HepG2 (cell line): Measurements from ENCODE around the gene CMTM1. TPM values are rescaled to one million over a fixed set of nuclear protein-coding genes. Genes with fewer than 3 reads are reported as not detected.
A peak's percentile ranks its signal among the peaks of the same experiment; 100 is the strongest.

ENCODE experiments used
- ATAC-seq: fragments of 200-7000 bp; cut with Tn5 transposase; 3 replicates; pipeline ENCODE4 v1.9.1; 2020; ENCODE audit warnings: mild to moderate bottlenecking, moderate library complexity
- BruUV-seq: library from RNA; stranded (reverse); fragments of 400-500 nt; replicated peaks from 2 replicates; lab custom pipeline; 2021; lab: Mats Ljungman, UMichigan
- CTCF ChIA-PET: fragments of 300-600 bp; formaldehyde crosslinking; extraction: SDS; loops from one replicate; lab custom pipeline; 2021; ENCODE audit warnings: low total read pairs, inconsistent platforms, low intra/inter-chr PET ratio; lab: Yijun Ruan, JAX
- POLR2A ChIA-PET: fragments of 350-600 bp; sonication (Branson Sonifier 250); formaldehyde crosslinking; loops from one replicate; lab custom pipeline; 2020; ENCODE audit warnings: antibody characterized with exemption, inconsistent platforms; lab: Yijun Ruan, JAX
- DNase-seq: peaks from one replicate; pipeline ENCODE4 v3.0.0-alpha.2; 2015; ENCODE audit warnings: low spot score
- FAIRE-seq: peaks from 3 replicates; lab custom pipeline; 2011; peaks lifted over from hg19 to GRCh38; lab: Jason Lieb, UNC
- H2AFZ ChIP-seq: one replicate; pipeline ENCODE4 v1.6.1; 2011; ENCODE audit warnings: low read length, inconsistent platforms
- H3K27ac ChIP-seq: fragments of 300-600 bp; 3 replicates; pipeline ENCODE4 v1.8.0; 2011; ENCODE audit warnings: mixed run types, mild to moderate bottlenecking, mixed read lengths, low read length, inconsistent platforms; ENCODE audit not compliant: insufficient read depth; ENCODE audit errors: extremely low read length
- H3K27me3 ChIP-seq, 2 experiments: fragments of 200-600 bp in 1 of 2; 2 replicates in 1 of 2; 3 replicates in 1 of 2; pipeline versions ENCODE4 v1.6.0 to v1.8.0; 2011; ENCODE audit warnings: low read length in 2 of 2, mild to moderate bottlenecking in 2 of 2, moderate library complexity in 2 of 2, inconsistent platforms in 1 of 2; ENCODE audit not compliant: insufficient read depth in 2 of 2, control insufficient read depth in 1 of 2
- H3K36me3 ChIP-seq, 2 experiments: fragments of 200-600 bp in 1 of 2; replicated peaks in 1 of 2; 2 replicates in 1 of 2; 3 replicates in 1 of 2; pipeline versions ENCODE4 v1.5.1 to v1.8.0; 2011; ENCODE audit warnings: low read length in 2 of 2, inconsistent platforms in 1 of 2; ENCODE audit not compliant: insufficient read depth in 2 of 2, control insufficient read depth in 1 of 2
- H3K4me1 ChIP-seq: 2 replicates; pipeline ENCODE4 v1.5.1; 2012; ENCODE audit warnings: low read length, inconsistent platforms; ENCODE audit not compliant: insufficient read depth
- H3K4me2 ChIP-seq: 2 replicates; pipeline ENCODE4 v1.6.0; 2011; ENCODE audit warnings: low read depth, low read length, inconsistent platforms
- H3K4me3 ChIP-seq, 3 experiments: fragments of 200-600 bp in 1 of 3; sonication (generic), shearing (Covaris generic) in 1 of 3; replicated peaks in 1 of 3; 2 replicates each; pipeline ENCODE4 v1.5.1; 2011 to 2016; ENCODE audit warnings: low read length in 3 of 3, inconsistent platforms in 2 of 3, low read depth in 2 of 3, mild to moderate bottlenecking in 2 of 3, control low read depth in 1 of 3, mixed read lengths in 1 of 3; ENCODE audit not compliant: insufficient read depth in 1 of 3
- H3K79me2 ChIP-seq: one replicate; pipeline ENCODE4 v1.6.1; 2011; ENCODE audit warnings: low read length, inconsistent platforms; ENCODE audit not compliant: insufficient read depth
- H3K9ac ChIP-seq: 2 replicates; pipeline ENCODE4 v1.6.0; 2011; ENCODE audit warnings: mild to moderate bottlenecking, low read depth, low read length, inconsistent platforms; ENCODE audit not compliant: insufficient read depth
- H3K9me3 ChIP-seq: 2 replicates; pipeline ENCODE4 v1.5.1; 2012; ENCODE audit warnings: mild to moderate bottlenecking, low read length
- H4K20me1 ChIP-seq: 2 replicates; pipeline ENCODE4 v1.6.0; 2011; ENCODE audit warnings: inconsistent platforms, mild to moderate bottlenecking, low read length, moderate library complexity; ENCODE audit not compliant: insufficient read depth
- BRCA1 ChIP-seq: sonication (generic); formaldehyde crosslinking; IDR thresholded peaks from 2 replicates; pipeline ENCODE4 v1.4.0; 2020; ENCODE audit warnings: missing genetic modification reagents
- BRD4 ChIP-seq: sonication (generic); formaldehyde crosslinking; IDR thresholded peaks from 2 replicates; pipeline ENCODE4 v1.4.0; 2020; ENCODE audit warnings: missing genetic modification reagents
- GATAD2A ChIP-seq: IDR thresholded peaks from 2 replicates; pipeline ENCODE4 v1.6.1; 2016
- MBNL3 ChIP-seq: fragments of 250-450 bp; sonication (Bioruptor Pico); conservative IDR thresholded peaks from 2 replicates; pipeline ENCODE4 v1.8.0; 2022; ENCODE audit warnings: mild to moderate bottlenecking, inconsistent platforms
- TBX3 ChIP-seq: fragments of 450-650 bp; IDR thresholded peaks from 2 replicates; pipeline ENCODE4 v1.6.1; 2017; ENCODE audit warnings: antibody characterized with exemption, mild to moderate bottlenecking, inconsistent platforms, borderline replicate concordance
- ZNF550 ChIP-seq: sonication (generic); formaldehyde crosslinking; IDR thresholded peaks from 2 replicates; pipeline ENCODE4 v1.4.0; 2020; ENCODE audit warnings: mild to moderate bottlenecking, missing genetic modification reagents, borderline replicate concordance
- WGBS: methylation state at CpG from one replicate; pipeline ENCODE4 v1.1.6; 2017; ENCODE audit warnings: low lambda C conversion rate; 5-methylcytosine and 5-hydroxymethylcytosine counted together
- in situ Hi-C: cut with HindIII; loops from 2 replicates; pipeline ENCODE4 v1.10.0; 2017; ENCODE audit warnings: low pct_unique_long_range_greater_than_20kb; ENCODE audit not compliant: extremely low pct_ligation_motif_present
- intact Hi-C: fragments of 100-400 bp; cut with micrococcal nuclease; formaldehyde crosslinking; loops from one replicate; pipeline ENCODE4 v1.10.0; 2022; ENCODE audit not compliant: unreplicated experiment
- polyA plus RNA-seq, 8 experiments: library from polyadenylated mRNA; depleted of rRNA in 3 of 8; stranded (reverse) in 7 of 8; unstranded in 1 of 8; fragments of >200 nt; fragmentation: Illumina TruSeq in 4 of 8; extraction: Trizol in 4 of 8; gene quantifications; 2 replicates each; pipeline versions ENCODE4 v1.2.1 to v1.2.3, GENCODE V29; 2011 to 2016; ENCODE audit warnings: low read depth in 4 of 8, missing spikeins in 1 of 8, mixed read lengths in 1 of 8; ENCODE audit not compliant: insufficient read depth in 1 of 8
- total RNA-seq, 5 experiments: library from RNA; depleted of rRNA; stranded (reverse); fragments of >200 nt; fragmentation: Illumina TruSeq; extraction: Trizol; gene quantifications; 2 replicates each; pipeline ENCODE4 v1.2.3, GENCODE V29; 2016; ENCODE audit warnings: low read depth in 1 of 5
- TF ChIP-seq, protein P1 (sequence below): sonication (generic); formaldehyde crosslinking; conservative IDR thresholded peaks from 2 replicates; pipeline ENCODE4 v1.8.0; 2022; ENCODE audit warnings: missing genetic modification reagents
- TF ChIP-seq, protein P2 (sequence below): sonication (generic); formaldehyde crosslinking; IDR thresholded peaks from 2 replicates; pipeline ENCODE4 v1.4.0; 2020; ENCODE audit warnings: low read depth, mild to moderate bottlenecking, missing genetic modification reagents
- TF ChIP-seq, protein P3 (sequence below): sonication (generic); formaldehyde crosslinking; IDR thresholded peaks from 2 replicates; pipeline ENCODE4 v1.5.0; 2020; ENCODE audit warnings: missing genetic modification reagents
- TF ChIP-seq, protein P4 (sequence below): sonication (generic); formaldehyde crosslinking; IDR thresholded peaks from 2 replicates; pipeline ENCODE4 v1.4.0; 2020; ENCODE audit warnings: missing genetic modification reagents
- TF ChIP-seq, protein P5 (sequence below): IDR thresholded peaks from 2 replicates; pipeline ENCODE4 v1.4.0; 2020; ENCODE audit warnings: mild to moderate bottlenecking, missing genetic modification reagents

CMTM1 gene
- total and polyA plus RNA-seq, 2 of the 13 experiments (the other 11 are each of a cell fraction or from before 2014, with no cell fraction given), result 1.7 to 2.9 TPM

- Histone ChIP-seq H3K4me1 (peaks cover 57% of the 10 kb centered on the region), H3K27ac (peak overlapping the region; percentile 54), H4K20me1 (peaks cover 13% of the 10 kb centered on the region; the same call in 1 of the 2 replicates), H3K36me3 (peaks cover 13 to 17% of the 10 kb centered on the region in 2 experiments), H3K9me3 (no peaks in the 10 kb centered on the region), H3K79me2 (peaks cover 9% of the 10 kb centered on the region), H3K4me3 (peak overlapping the region; percentile 81 to 87 (median 86)), H3K4me2 (peak overlapping the region; percentile 83), H3K27me3 (no peaks in the 10 kb centered on the region), H2AFZ (no peak overlapping the region), H3K9ac (peak overlapping the region; percentile 81)
- no peak for FAIRE-seq
- BruUV-seq, result no TSS peak
- ATAC-seq, result peak; percentile 39
- WGBS, result 11% methylated on average over 10 of the region's 61 CpGs
- in situ Hi-C loops, result loop anchor here (5.0 kb wide), 2 partner anchors 87 to 262 kb away; no protein-coding TSS in a partner anchor
- peak; percentile 30 for DNase-seq
- ChIA-PET POLR2A (interaction anchor here (2.2 to 2.7 kb wide), 2 partner anchors 54 to 88 kb away, joined by 9 to 23 read pairs; partner anchors contain the start of genes CKLF and TK2), CTCF (interaction anchor here (0.7 to 1.7 kb wide), 2 partner anchors 43 to 199 kb away, joined by 5 to 7 read pairs; no protein-coding TSS in a partner anchor)
- intact Hi-C loops, result loop anchor here (2.0 kb wide), 2 partner anchors 53 to 89 kb away; partner anchors contain the start of gene CKLF
- TF ChIP-seq, protein P1, sequence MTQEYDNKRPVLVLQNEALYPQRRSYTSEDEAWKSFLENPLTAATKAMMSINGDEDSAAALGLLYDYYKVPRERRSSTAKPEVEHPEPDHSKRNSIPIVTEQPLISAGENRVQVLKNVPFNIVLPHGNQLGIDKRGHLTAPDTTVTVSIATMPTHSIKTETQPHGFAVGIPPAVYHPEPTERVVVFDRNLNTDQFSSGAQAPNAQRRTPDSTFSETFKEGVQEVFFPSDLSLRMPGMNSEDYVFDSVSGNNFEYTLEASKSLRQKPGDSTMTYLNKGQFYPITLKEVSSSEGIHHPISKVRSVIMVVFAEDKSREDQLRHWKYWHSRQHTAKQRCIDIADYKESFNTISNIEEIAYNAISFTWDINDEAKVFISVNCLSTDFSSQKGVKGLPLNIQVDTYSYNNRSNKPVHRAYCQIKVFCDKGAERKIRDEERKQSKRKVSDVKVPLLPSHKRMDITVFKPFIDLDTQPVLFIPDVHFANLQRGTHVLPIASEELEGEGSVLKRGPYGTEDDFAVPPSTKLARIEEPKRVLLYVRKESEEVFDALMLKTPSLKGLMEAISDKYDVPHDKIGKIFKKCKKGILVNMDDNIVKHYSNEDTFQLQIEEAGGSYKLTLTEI (CRISPR knock-in tag), result no peak
- TF ChIP-seq, protein P2, sequence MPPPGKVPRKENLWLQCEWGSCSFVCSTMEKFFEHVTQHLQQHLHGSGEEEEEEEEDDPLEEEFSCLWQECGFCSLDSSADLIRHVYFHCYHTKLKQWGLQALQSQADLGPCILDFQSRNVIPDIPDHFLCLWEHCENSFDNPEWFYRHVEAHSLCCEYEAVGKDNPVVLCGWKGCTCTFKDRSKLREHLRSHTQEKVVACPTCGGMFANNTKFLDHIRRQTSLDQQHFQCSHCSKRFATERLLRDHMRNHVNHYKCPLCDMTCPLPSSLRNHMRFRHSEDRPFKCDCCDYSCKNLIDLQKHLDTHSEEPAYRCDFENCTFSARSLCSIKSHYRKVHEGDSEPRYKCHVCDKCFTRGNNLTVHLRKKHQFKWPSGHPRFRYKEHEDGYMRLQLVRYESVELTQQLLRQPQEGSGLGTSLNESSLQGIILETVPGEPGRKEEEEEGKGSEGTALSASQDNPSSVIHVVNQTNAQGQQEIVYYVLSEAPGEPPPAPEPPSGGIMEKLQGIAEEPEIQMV (CRISPR knock-in tag), result no peak
- TF ChIP-seq MBNL3 (CRISPR knock-in tag) (no peak), GATAD2A (CRISPR knock-in tag) (peak; percentile 22; the same call in 1 of the 2 replicates), TBX3 (no peak), BRD4 (CRISPR knock-in tag) (no peak; the same call in 1 of the 2 replicates), BRCA1 (CRISPR knock-in tag) (no peak), ZNF550 (CRISPR knock-in tag) (no peak)
- TF ChIP-seq, protein P3, sequence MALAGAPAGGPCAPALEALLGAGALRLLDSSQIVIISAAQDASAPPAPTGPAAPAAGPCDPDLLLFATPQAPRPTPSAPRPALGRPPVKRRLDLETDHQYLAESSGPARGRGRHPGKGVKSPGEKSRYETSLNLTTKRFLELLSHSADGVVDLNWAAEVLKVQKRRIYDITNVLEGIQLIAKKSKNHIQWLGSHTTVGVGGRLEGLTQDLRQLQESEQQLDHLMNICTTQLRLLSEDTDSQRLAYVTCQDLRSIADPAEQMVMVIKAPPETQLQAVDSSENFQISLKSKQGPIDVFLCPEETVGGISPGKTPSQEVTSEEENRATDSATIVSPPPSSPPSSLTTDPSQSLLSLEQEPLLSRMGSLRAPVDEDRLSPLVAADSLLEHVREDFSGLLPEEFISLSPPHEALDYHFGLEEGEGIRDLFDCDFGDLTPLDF, result no peak
- TF ChIP-seq, protein P4, sequence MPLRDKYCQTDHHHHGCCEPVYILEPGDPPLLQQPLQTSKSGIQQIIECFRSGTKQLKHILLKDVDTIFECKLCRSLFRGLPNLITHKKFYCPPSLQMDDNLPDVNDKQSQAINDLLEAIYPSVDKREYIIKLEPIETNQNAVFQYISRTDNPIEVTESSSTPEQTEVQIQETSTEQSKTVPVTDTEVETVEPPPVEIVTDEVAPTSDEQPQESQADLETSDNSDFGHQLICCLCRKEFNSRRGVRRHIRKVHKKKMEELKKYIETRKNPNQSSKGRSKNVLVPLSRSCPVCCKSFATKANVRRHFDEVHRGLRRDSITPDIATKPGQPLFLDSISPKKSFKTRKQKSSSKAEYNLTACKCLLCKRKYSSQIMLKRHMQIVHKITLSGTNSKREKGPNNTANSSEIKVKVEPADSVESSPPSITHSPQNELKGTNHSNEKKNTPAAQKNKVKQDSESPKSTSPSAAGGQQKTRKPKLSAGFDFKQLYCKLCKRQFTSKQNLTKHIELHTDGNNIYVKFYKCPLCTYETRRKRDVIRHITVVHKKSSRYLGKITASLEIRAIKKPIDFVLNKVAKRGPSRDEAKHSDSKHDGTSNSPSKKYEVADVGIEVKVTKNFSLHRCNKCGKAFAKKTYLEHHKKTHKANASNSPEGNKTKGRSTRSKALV (CRISPR knock-in tag), result no peak
- TF ChIP-seq, protein P5, sequence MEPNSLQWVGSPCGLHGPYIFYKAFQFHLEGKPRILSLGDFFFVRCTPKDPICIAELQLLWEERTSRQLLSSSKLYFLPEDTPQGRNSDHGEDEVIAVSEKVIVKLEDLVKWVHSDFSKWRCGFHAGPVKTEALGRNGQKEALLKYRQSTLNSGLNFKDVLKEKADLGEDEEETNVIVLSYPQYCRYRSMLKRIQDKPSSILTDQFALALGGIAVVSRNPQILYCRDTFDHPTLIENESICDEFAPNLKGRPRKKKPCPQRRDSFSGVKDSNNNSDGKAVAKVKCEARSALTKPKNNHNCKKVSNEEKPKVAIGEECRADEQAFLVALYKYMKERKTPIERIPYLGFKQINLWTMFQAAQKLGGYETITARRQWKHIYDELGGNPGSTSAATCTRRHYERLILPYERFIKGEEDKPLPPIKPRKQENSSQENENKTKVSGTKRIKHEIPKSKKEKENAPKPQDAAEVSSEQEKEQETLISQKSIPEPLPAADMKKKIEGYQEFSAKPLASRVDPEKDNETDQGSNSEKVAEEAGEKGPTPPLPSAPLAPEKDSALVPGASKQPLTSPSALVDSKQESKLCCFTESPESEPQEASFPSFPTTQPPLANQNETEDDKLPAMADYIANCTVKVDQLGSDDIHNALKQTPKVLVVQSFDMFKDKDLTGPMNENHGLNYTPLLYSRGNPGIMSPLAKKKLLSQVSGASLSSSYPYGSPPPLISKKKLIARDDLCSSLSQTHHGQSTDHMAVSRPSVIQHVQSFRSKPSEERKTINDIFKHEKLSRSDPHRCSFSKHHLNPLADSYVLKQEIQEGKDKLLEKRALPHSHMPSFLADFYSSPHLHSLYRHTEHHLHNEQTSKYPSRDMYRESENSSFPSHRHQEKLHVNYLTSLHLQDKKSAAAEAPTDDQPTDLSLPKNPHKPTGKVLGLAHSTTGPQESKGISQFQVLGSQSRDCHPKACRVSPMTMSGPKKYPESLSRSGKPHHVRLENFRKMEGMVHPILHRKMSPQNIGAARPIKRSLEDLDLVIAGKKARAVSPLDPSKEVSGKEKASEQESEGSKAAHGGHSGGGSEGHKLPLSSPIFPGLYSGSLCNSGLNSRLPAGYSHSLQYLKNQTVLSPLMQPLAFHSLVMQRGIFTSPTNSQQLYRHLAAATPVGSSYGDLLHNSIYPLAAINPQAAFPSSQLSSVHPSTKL (CRISPR knock-in tag), result no peak; the same call in 1 of the 2 replicates
These were observed 39.1 kb downstream of the CMTM1 start for GRCh38 chr16:66605177-66605978.
